T-helper 2 cell (primary cell): Measurements from ENCODE around the gene TERF2IP.

Experiments used
- DNase-seq, 5 experiments: peaks; one replicate each; pipeline versions ENCODE4 v3.0.0 to v3.0.0-alpha.2; 2012 to 2022

Gene TERF2IP

GRCh38 chr16:75640598-75640997 is 7.0 kb upstream of the TERF2IP start:
- no peak for DNase-seq

GRCh38 chr16:75644240-75645012 is 3.1 kb upstream of the TERF2IP start:
- DNase-seq = peak in 2 of 5 experiments; percentile 35 to 48

DNA sequence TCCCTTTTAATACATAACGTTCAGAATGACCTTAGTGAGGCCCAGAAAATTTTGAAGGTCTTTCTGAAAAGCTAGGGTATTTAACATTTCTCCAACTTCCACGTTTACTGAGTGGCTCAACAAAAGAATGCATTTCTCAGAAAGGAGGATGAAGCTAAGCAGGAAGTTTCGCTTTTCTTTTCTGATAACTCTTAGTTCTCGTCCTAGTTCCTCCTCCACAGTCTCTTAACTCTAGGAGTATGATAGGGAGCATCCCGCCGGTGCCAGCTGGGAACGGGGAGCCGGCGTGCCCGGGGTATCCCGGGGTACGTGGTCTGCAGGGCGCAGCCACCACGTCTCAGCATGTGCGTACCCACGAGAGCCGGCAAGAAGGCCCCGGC is 471 bp upstream of the TERF2IP start:
- DNase-seq = no peak

GRCh38 chr16:75648265-75649076 is 898 bp downstream of the TERF2IP start:
- DNase-seq = peak; percentile 72 to 89 (median 79)

GRCh38 chr16:75653922-75654321 is 6.3 kb downstream of the TERF2IP start:
- no peak for DNase-seq

- DNase-seq = no peak
Measured at GRCh38 chr16:75658175-75658574, 10.6 kb downstream of the TERF2IP start.

- DNase-seq = no peak
Measured at GRCh38 chr16:75660321-75660720, 12.7 kb downstream of the TERF2IP start.

- DNase-seq = no peak
Measured at GRCh38 chr16:75660726-75661302, 13.2 kb downstream of the TERF2IP start.

DNA sequence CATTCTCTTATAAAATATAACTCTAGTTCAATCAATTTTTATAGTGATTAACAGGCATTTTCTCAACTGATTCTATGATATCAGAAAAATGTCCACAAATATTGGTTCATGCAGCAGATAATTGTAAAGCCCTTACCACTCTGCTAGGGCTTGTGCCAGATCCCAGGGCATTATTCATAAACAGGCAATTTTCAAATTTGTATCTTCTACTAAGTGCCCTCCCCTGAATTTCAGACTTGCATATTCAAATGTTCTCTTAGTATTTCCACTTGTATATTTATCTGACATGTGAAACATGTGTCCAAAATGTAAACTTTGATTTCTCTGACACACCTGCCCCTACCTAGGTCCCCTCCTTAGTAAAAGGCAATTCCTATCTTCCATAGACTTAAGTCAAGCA is 19.9 kb downstream of the TERF2IP start:
- no peak for DNase-seq

DNA sequence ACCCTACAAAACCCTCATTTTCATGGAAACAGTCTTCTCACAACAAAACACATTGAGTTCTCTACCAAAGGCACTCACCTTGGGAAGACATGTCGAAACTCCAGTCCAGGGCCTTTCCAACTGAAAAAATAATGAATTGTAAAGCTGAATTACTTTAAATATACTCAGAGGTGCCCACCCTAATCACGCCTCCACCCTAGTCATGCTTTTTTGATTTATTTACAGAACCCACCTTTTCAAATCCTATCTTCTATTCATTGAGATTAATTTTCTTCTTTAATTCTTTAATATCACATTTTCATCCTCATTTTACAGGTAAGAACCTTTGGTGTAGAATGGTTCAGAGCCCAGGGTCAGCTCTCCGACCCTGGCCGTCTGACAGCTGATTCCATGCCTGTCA is 29.3 kb downstream of the TERF2IP start, which contains the start of gene CPHXL2:
TSS of gene CPHXL2 (minus strand) at position 101 of the 400 bp plus-strand sequence. CDS start at position 91, 10 bp downstream.
- no peak for DNase-seq

- DNase-seq = no peak
Measured at GRCh38 chr16:75679366-75679765, 31.8 kb downstream of the TERF2IP start.

DNA sequence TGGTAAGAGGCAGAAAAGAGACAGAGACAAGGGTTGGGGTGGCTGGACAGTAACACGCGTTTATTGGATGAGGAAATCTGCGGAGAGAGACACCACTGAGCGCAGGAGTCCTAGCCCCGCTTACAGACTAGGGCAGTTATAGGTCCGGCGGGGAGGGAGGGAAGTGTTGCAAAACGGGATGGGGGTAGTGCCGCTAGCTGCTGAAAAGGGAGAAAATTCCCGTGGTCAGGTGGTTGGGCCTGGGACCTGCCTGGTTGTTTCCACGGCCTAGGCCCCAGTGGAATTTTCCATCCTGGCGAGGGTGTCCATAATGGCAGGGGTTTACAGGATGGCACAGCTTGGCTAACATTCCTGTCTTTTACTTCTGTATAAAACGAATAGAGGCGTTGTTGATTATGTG is 34.7 kb downstream of the TERF2IP start:
- DNase-seq = no peak

DNA sequence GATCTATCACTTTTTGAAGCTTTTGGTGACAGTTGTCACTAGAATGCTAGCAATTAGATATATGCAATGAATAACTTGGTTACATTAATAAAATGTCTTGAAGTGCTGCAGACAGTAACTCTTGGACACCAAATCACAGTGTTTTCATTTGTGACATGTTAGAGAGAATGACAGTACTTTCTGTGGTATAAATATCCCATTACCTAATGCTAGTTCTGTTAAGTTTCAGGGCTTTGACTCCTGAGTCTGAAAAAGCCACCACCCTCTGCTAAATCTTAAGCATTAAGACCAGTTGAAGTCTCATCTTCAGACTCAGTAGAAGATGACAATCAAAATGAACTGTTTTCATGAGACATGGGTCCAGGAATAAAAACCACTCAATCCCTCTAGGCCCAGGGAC is 39.8 kb downstream of the TERF2IP start:
- no peak for DNase-seq

DNA sequence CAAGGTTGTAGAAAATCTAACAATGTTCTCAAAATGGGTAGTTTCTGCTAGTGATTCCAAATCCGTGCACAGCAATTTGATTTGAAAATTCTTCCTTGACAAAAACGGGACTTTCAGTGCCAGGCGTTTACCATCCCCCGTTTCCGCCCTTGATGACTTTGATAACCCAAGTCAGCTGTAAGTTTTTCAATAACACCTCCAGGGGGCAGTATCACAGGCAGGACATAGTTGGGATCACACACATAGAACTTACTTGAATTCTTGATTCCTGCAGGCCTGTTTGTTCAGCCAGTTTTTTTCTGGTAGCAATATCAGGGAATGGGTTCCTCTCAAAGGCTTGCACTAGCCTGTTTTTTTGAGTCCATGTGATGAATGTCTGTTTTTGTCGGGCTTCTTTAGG is 48.1 kb downstream of the TERF2IP start:
- DNase-seq = no peak

GRCh38 chr16:75697571-75697970 is 50.0 kb downstream of the TERF2IP start:
- DNase-seq = no peak

DNA sequence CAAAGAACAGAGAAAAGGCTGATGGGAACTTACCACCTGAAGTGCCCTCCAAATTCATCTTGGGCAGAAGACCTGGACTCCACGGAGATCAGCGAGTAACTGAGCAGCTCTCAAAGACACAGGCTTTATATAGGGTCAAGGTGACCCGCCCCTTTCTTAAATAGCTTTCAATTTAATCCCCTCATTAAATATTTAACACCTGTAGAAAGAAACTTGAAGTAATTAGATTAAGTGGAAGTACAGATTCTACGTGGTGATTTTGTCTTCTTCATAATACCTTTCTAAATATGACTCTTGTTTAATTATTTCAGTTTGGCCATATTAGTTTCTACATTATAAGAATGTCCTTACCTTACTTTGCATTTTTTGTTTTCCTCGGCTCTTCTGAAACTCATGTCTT is 53.8 kb downstream of the TERF2IP start, which contains the start of gene DUXB:
TSS of gene DUXB (minus strand) at position 101 of the 400 bp plus-strand sequence. CDS start at position 58, 43 bp downstream.
- no peak for DNase-seq

- DNase-seq = no peak
Measured at GRCh38 chr16:75702242-75702641, 54.7 kb downstream of the TERF2IP start.

DNA sequence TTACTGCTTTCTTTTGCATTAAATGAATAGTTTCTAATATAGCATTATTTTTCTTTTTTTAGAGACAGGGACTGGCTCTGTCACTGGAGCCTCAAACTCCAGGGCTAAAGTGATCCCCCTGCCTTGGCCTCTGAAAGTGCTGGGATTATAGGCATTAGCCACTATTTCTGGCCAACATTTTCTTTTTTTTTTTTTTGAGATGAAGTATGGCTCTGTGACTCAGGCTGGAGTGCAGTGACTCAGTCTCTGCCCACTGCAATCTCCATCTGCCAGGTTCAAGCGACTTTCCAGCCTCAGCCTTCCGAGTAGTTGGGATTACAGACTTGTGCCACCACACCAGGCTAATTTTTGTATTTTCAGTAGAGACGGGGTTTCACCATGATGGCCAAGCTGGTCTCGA is 55.7 kb downstream of the TERF2IP start:
- no peak for DNase-seq
